GM12878 (cell line): ENCODE results near the gene DPM2. TPM values are rescaled to one million over a fixed set of nuclear protein-coding genes. Genes with fewer than 3 reads are reported as not detected.

Experiments
- ATAC-seq: fragments of 200-7000 bp; cut with Tn5 transposase; 3 replicates; pipeline ENCODE4 v1.9.1; 2020; ENCODE audit warnings: mild to moderate bottlenecking, moderate library complexity
- BruUV-seq: library from RNA; stranded (reverse); fragments of 400-500 nt; replicated peaks from 2 replicates; lab custom pipeline; 2021; lab: Mats Ljungman, UMichigan
- CTCF ChIA-PET: fragments of 300-600 bp; sonication (Branson Sonifier 250); formaldehyde crosslinking; extraction: SDS; loops from one replicate; lab custom pipeline; 2021; ENCODE audit warnings: inconsistent platforms; lab: Yijun Ruan, JAX
- POLR2A ChIA-PET: fragments of 350-600 bp; formaldehyde crosslinking; extraction: SDS; loops from one replicate; lab custom pipeline; 2021; ENCODE audit warnings: inconsistent platforms; lab: Charles Lee
- RAD21 ChIA-PET: fragments of 300-600 bp; sonication (Branson Sonifier 250); formaldehyde crosslinking; loops from one replicate; lab custom pipeline; 2023; ENCODE audit warnings: antibody characterized with exemption; ENCODE audit not compliant: unreplicated experiment; lab: Charles Lee
- SMC1A ChIA-PET: fragments of 300-600 bp; sonication (Branson Sonifier 250); formaldehyde crosslinking; loops from one replicate; lab custom pipeline; 2023; ENCODE audit not compliant: unreplicated experiment, uncharacterized antibody; lab: Charles Lee
- DNase-seq: peaks from one replicate; pipeline ENCODE4 v3.0.0-alpha.2; 2011; ENCODE audit warnings: low read depth, low spot score
- FAIRE-seq: peaks from 3 replicates; lab custom pipeline; 2011; peaks lifted over from hg19 to GRCh38; lab: Jason Lieb, UNC
- H2AFZ ChIP-seq: 2 replicates; pipeline ENCODE4 v1.6.0; 2011; ENCODE audit warnings: low read depth, low read length, control low read depth; ENCODE audit not compliant: control insufficient read depth
- H3K27ac ChIP-seq: 2 replicates; pipeline ENCODE4 v1.5.1; 2011; ENCODE audit warnings: control low read depth; ENCODE audit not compliant: control insufficient read depth, insufficient read depth
- H3K27me3 ChIP-seq, 2 experiments: replicated peaks in 1 of 2; 2 replicates each; pipeline versions ENCODE4 v1.6.0 to v1.6.1; 2011; ENCODE audit warnings: low read length in 1 of 2; ENCODE audit not compliant: control insufficient read depth in 2 of 2, insufficient read depth in 2 of 2
- H3K36me3 ChIP-seq, 2 experiments: 2 replicates each; pipeline ENCODE4 v1.5.1; 2011; ENCODE audit warnings: low read length in 1 of 2; ENCODE audit not compliant: control insufficient read depth in 2 of 2, insufficient read depth in 2 of 2
- H3K4me1 ChIP-seq: 2 replicates; pipeline ENCODE4 v1.6.1; 2011; ENCODE audit warnings: mild to moderate bottlenecking, low read length, moderate library complexity, mixed read lengths; ENCODE audit not compliant: control insufficient read depth, insufficient read depth
- H3K4me2 ChIP-seq: 2 replicates; pipeline ENCODE4 v1.6.0; 2011; ENCODE audit warnings: control low read depth; ENCODE audit not compliant: control insufficient read depth, insufficient read depth
- H3K4me3 ChIP-seq: fragments of 200-600 bp; sonication (generic); 2 replicates; pipeline ENCODE4 v1.5.1; 2016
- H3K79me2 ChIP-seq: 2 replicates; pipeline ENCODE4 v1.6.0; 2011; ENCODE audit warnings: low read length; ENCODE audit not compliant: control insufficient read depth, insufficient read depth
- H3K9ac ChIP-seq: 2 replicates; pipeline ENCODE4 v1.8.0; 2011; ENCODE audit warnings: low read length, control low read depth, mixed read lengths; ENCODE audit not compliant: control insufficient read depth, insufficient read depth
- H3K9me3 ChIP-seq: replicated peaks from 3 replicates; pipeline ENCODE4 v1.5.1; 2011; ENCODE audit warnings: mild to moderate bottlenecking, low read length; ENCODE audit not compliant: control insufficient read depth, insufficient read depth
- H4K20me1 ChIP-seq: 2 replicates; pipeline ENCODE4 v1.6.0; 2011; ENCODE audit not compliant: control insufficient read depth, insufficient read depth
- ATF7 ChIP-seq: fragments of 450-650 bp; IDR thresholded peaks from 2 replicates; pipeline ENCODE4 v1.6.1; 2016; ENCODE audit warnings: low read depth, mild to moderate bottlenecking
- CHD4 ChIP-seq: fragments of 200-600 bp; sonication (generic); IDR thresholded peaks from 2 replicates; pipeline ENCODE4 v1.6.1; 2016; ENCODE audit warnings: mild to moderate bottlenecking
- HCFC1 ChIP-seq: fragments of 150-350 bp; IDR thresholded peaks from 2 replicates; pipeline ENCODE4 v1.6.1; 2014; ENCODE audit warnings: low read length
- IKZF2 ChIP-seq, 2 experiments: fragments of 450-650 bp; IDR thresholded peaks; 2 replicates each; pipeline ENCODE4 v1.6.1; 2017; ENCODE audit warnings: mild to moderate bottlenecking in 2 of 2, moderate library complexity in 2 of 2
- KLF5 ChIP-seq: fragments of 450-650 bp; IDR thresholded peaks from 2 replicates; pipeline ENCODE4 v1.6.1; 2014; ENCODE audit warnings: mild to moderate bottlenecking; ENCODE audit not compliant: partially characterized antibody
- LARP7 ChIP-seq: fragments of 450-650 bp; IDR thresholded peaks from 2 replicates; pipeline ENCODE4 v1.6.1; 2017; ENCODE audit warnings: mild to moderate bottlenecking
- MTA3 ChIP-seq: IDR thresholded peaks from 2 replicates; pipeline ENCODE4 v1.6.1; 2012; ENCODE audit warnings: low read length, inconsistent platforms, borderline replicate concordance
- MYB ChIP-seq: fragments of 150-350 bp; IDR thresholded peaks from 2 replicates; pipeline ENCODE4 v1.6.1; 2014; ENCODE audit warnings: mild to moderate bottlenecking, low read depth, low read length, borderline replicate concordance
- RBBP5 ChIP-seq: fragments of 200-600 bp; sonication (generic); conservative IDR thresholded peaks from 2 replicates; pipeline ENCODE4 v1.6.1; 2016
- SMAD1 ChIP-seq: fragments of 450-650 bp; IDR thresholded peaks from 2 replicates; pipeline ENCODE4 v1.6.1; 2018; ENCODE audit warnings: mild to moderate bottlenecking, low read depth; ENCODE audit not compliant: partially characterized antibody
- SUZ12 ChIP-seq: fragments of 200-600 bp; sonication (generic); IDR thresholded peaks from one replicate; pipeline ENCODE4 v1.6.1; 2018; ENCODE audit warnings: antibody characterized with exemption, mild to moderate bottlenecking; ENCODE audit not compliant: unreplicated experiment
- WGBS: methylation state at CpG from one replicate; pipeline ENCODE4 v1.1.6; 2016; ENCODE audit warnings: low lambda C conversion rate; ENCODE audit not compliant: insufficient replicate concordance, insufficient coverage; ENCODE audit errors: missing lambda C conversion rate; 5-methylcytosine and 5-hydroxymethylcytosine counted together
- in situ Hi-C: fragments of 300-500 bp; cut with MboI; formaldehyde crosslinking; loops from 9 replicates; pipeline ENCODE4 v1.14.3; 2018; ENCODE audit warnings: mixed read lengths
- intact Hi-C: fragments of 100-400 bp; cut with micrococcal nuclease; formaldehyde crosslinking; loops from one replicate; pipeline ENCODE4 v1.14.2; 2022; ENCODE audit not compliant: unreplicated experiment
- polyA plus RNA-seq, 11 experiments: library from polyadenylated mRNA; depleted of rRNA in 4 of 11; unstranded in 6 of 11; stranded (reverse) in 5 of 11; fragments of >200 nt; fragmentation: Nextera tagmentation in 4 of 11; fragmentation: Illumina TruSeq in 1 of 11; extraction: Ambion mirVana in 4 of 11; extraction: Trizol in 1 of 11; gene quantifications; 1 replicate in 1 of 11; 2 replicates in 10 of 11; pipeline versions ENCODE4 v1.2.1 to v1.2.3, GENCODE V29; 2011 to 2016; ENCODE audit warnings: inconsistent platforms in 2 of 11, missing spikeins in 2 of 11, low read depth in 1 of 11
- total RNA-seq, 4 experiments: library from RNA; depleted of rRNA in 3 of 4; stranded (reverse); fragments of >200 nt in 3 of 4; fragmentation: Illumina TruSeq in 1 of 4; extraction: Trizol in 1 of 4; gene quantifications; 2 replicates each; pipeline versions ENCODE4 v1.2.1 to v1.2.3, GENCODE V29; 2013 to 2021
- TF ChIP-seq, protein P1 (sequence below): IDR thresholded peaks from 2 replicates; pipeline ENCODE4 v1.6.1; 2012; ENCODE audit warnings: low read depth, low read length, improper control_type of control experiment
- TF ChIP-seq, protein P2 (sequence below): IDR thresholded peaks from 2 replicates; pipeline ENCODE4 v1.6.1; 2011; ENCODE audit warnings: borderline replicate concordance, low read depth, mild to moderate bottlenecking, moderate library complexity, low read length; ENCODE audit not compliant: insufficient read depth, poor library complexity, severe bottlenecking
- TF ChIP-seq, protein P3 (sequence below): IDR thresholded peaks from 2 replicates; pipeline ENCODE4 v1.6.1; 2012; ENCODE audit warnings: mild to moderate bottlenecking, low read depth, low read length
- TF ChIP-seq, protein P4 (sequence below): fragments of 450-650 bp; IDR thresholded peaks from 2 replicates; pipeline ENCODE4 v1.6.1; 2017; ENCODE audit warnings: low read depth, mild to moderate bottlenecking, moderate library complexity

Gene DPM2
- total and polyA plus RNA-seq, 10 of the 15 experiments (the other 5 are each of a cell fraction or from before 2014, with no cell fraction given), result 22.7 to 77.9 (median 44.7) TPM

DNA sequence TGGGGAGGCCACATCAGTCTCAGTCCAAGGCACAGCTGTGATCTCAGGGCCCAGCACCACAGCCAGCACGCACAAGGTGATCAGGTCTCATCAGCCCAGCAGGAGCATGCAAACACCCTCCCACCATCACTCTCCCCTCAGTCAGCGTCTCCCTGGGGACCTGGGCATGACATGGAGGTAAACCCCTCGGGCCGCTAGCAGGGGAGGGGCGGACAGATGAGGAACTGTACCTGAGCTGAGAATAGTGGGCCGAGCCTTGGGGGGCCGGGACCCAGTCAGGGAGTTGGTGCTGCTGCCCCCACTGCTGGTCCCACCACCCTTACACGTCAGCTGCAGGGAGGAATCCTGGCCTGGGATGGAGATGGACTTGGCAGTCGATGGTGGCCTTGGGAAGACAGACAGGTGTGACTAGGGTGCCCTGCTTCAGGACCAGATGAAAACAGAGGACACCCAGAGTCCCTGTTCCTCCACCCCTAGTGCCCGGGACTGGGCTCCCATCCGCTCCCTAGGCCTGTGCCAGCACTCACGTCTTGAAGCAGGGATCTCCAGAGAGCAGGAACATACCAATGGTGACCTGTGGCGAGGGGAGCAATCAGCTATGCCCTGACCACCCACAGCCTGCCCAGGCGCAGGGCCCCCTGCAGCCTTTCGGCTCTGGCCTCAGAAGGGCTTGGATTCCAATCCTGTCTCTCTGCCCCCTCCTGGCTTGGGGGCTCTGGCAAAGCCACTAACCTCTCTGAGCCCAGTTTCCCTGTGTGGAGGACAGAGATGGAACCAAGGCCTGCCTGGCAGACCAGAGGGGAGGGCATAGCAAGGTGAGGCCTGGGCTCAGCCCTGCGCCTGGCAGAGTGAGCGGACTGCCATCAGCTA is 10.4 kb upstream of the DPM2 start (continued):
- no peak for TF ChIP-seq SUZ12
- no peak for TF ChIP-seq ATF7
- no peak for TF ChIP-seq LARP7
- TF ChIP-seq RBBP5, result no peak
- TF ChIP-seq MYB, result no peak
- TF ChIP-seq HCFC1, result no peak

DNA sequence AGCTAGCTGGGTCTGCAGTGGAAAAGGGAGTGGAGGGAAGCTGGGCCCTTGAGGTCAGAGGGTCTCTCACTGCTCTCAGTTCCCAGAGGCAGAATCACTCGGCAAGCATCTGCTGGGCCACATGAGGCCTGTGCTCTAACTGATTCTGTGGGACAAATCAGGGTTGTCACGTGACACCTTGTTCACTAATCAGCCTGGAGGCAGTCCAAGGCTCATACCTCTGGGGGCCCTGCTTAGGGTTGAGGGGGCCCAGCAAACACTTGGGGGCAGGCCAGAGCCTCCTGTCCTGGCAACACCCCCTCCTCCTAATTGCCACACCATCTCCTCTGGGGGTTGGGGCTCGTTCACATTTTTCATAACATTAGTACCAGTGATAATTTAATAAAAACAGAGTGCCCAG is 9.1 kb upstream of the DPM2 start:
- BruUV-seq, result no TSS peak
- H3K9ac ChIP-seq, result no peak overlapping the region
- TF ChIP-seq, protein P1, sequence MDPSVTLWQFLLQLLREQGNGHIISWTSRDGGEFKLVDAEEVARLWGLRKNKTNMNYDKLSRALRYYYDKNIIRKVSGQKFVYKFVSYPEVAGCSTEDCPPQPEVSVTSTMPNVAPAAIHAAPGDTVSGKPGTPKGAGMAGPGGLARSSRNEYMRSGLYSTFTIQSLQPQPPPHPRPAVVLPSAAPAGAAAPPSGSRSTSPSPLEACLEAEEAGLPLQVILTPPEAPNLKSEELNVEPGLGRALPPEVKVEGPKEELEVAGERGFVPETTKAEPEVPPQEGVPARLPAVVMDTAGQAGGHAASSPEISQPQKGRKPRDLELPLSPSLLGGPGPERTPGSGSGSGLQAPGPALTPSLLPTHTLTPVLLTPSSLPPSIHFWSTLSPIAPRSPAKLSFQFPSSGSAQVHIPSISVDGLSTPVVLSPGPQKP, result no peak
- TF ChIP-seq, protein P2, sequence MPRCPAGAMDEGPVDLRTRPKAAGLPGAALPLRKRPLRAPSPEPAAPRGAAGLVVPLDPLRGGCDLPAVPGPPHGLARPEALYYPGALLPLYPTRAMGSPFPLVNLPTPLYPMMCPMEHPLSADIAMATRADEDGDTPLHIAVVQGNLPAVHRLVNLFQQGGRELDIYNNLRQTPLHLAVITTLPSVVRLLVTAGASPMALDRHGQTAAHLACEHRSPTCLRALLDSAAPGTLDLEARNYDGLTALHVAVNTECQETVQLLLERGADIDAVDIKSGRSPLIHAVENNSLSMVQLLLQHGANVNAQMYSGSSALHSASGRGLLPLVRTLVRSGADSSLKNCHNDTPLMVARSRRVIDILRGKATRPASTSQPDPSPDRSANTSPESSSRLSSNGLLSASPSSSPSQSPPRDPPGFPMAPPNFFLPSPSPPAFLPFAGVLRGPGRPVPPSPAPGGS, result no peak
- TF ChIP-seq, protein P3, sequence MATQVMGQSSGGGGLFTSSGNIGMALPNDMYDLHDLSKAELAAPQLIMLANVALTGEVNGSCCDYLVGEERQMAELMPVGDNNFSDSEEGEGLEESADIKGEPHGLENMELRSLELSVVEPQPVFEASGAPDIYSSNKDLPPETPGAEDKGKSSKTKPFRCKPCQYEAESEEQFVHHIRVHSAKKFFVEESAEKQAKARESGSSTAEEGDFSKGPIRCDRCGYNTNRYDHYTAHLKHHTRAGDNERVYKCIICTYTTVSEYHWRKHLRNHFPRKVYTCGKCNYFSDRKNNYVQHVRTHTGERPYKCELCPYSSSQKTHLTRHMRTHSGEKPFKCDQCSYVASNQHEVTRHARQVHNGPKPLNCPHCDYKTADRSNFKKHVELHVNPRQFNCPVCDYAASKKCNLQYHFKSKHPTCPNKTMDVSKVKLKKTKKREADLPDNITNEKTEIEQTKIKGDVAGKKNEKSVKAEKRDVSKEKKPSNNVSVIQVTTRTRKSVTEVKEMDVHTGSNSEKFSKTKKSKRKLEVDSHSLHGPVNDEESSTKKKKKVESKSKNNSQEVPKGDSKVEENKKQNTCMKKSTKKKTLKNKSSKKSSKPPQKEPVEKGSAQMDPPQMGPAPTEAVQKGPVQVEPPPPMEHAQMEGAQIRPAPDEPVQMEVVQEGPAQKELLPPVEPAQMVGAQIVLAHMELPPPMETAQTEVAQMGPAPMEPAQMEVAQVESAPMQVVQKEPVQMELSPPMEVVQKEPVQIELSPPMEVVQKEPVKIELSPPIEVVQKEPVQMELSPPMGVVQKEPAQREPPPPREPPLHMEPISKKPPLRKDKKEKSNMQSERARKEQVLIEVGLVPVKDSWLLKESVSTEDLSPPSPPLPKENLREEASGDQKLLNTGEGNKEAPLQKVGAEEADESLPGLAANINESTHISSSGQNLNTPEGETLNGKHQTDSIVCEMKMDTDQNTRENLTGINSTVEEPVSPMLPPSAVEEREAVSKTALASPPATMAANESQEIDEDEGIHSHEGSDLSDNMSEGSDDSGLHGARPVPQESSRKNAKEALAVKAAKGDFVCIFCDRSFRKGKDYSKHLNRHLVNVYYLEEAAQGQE, result no peak
- TF ChIP-seq, protein P4, sequence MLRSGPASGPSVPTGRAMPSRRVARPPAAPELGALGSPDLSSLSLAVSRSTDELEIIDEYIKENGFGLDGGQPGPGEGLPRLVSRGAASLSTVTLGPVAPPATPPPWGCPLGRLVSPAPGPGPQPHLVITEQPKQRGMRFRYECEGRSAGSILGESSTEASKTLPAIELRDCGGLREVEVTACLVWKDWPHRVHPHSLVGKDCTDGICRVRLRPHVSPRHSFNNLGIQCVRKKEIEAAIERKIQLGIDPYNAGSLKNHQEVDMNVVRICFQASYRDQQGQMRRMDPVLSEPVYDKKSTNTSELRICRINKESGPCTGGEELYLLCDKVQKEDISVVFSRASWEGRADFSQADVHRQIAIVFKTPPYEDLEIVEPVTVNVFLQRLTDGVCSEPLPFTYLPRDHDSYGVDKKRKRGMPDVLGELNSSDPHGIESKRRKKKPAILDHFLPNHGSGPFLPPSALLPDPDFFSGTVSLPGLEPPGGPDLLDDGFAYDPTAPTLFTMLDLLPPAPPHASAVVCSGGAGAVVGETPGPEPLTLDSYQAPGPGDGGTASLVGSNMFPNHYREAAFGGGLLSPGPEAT, result no peak
- TF ChIP-seq IKZF2 (IDR thresholded peaks at IDR 0.05) (no peak), CHD4 (no peak), KLF5 (no peak), MTA3 (no peak), SMAD1 (no peak)

More for the DNA sequence above, 9.1 kb upstream of the DPM2 start:
- in situ Hi-C loops (no loop called here), intact Hi-C loops (no loop called here)
- Histone ChIP-seq H3K9me3 (no peaks in the 10 kb centered on the region), H4K20me1 (no peaks in the 10 kb centered on the region), H3K36me3 (peaks cover 0 to 11% of the 10 kb centered on the region in 2 experiments; a peak in 3 of 4 replicates), H3K27ac (no peak overlapping the region), H3K4me2 (no peak overlapping the region), H3K4me3 (no peak overlapping the region), H3K4me1 (peaks cover 7% of the 10 kb centered on the region), H2AFZ (no peak overlapping the region), H3K27me3 (no peaks in the 10 kb centered on the region), H3K79me2 (no peaks in the 10 kb centered on the region)
- DNase-seq, result no peak
- 33% methylated on average over 3 of the region's 3 CpGs for WGBS
- SMC1A ChIA-PET, result no interaction called here
- POLR2A ChIA-PET, result no interaction called here
- ATAC-seq, result no peak
- RAD21 ChIA-PET, result no interaction called here
- CTCF ChIA-PET, result interaction anchor here (2.0 to 13.8 kb wide), 2 partner anchors 11 to 86 kb away, joined by 5 to 332 read pairs; no protein-coding TSS in a partner anchor
- FAIRE-seq, result no peak
